Lung (tissue), 12 donors: Measurements from ENCODE around the gene SPAG4. TPM values are rescaled to one million over a fixed set of nuclear protein-coding genes. Genes with fewer than 3 reads are reported as not detected.

Experiments used
- ATAC-seq: fragments of 200-7000 bp; cut with Tn5 transposase; one replicate; pipeline ENCODE4 v1.9.1; 2020; ENCODE audit warnings: moderate number of reproducible peaks; ENCODE audit not compliant: insufficient read depth, low FRiP score
- DNase-seq, 3 donors: peaks; one replicate each; pipeline ENCODE4 v3.0.0-alpha.2; 2013 to 2017
- H3K27ac ChIP-seq, 2 donors: one replicate each; pipeline ENCODE4 v1.5.1; 2013; ENCODE audit warnings: mild to moderate bottlenecking in 2 of 2, moderate library complexity in 2 of 2, control low read depth in 1 of 2, inconsistent platforms in 1 of 2, low read depth in 1 of 2, low read length in 1 of 2
- H3K27me3 ChIP-seq, 3 donors: one replicate each; pipeline ENCODE4 v1.5.1; 2013; ENCODE audit warnings: low read length in 2 of 3; ENCODE audit not compliant: control insufficient read depth in 3 of 3, insufficient read depth in 3 of 3
- H3K36me3 ChIP-seq, 4 donors: one replicate each; pipeline ENCODE4 v1.5.1; 2013; ENCODE audit warnings: low read length in 4 of 4, mild to moderate bottlenecking in 1 of 4, moderate library complexity in 1 of 4; ENCODE audit not compliant: control insufficient read depth in 4 of 4, insufficient read depth in 4 of 4
- H3K4me1 ChIP-seq, 5 donors: one replicate each; pipeline ENCODE4 v1.5.1; 2013; ENCODE audit warnings: low read length in 5 of 5, mild to moderate bottlenecking in 2 of 5, moderate library complexity in 1 of 5; ENCODE audit not compliant: control insufficient read depth in 5 of 5, insufficient read depth in 5 of 5
- H3K4me3 ChIP-seq: one replicate; pipeline ENCODE4 v1.5.1; 2013; ENCODE audit warnings: mild to moderate bottlenecking, control low read depth, moderate library complexity
- H3K9ac ChIP-seq, 2 donors: one replicate each; pipeline ENCODE4 v1.5.1; 2013; ENCODE audit warnings: low read length in 2 of 2, control low read depth in 1 of 2; ENCODE audit not compliant: insufficient read depth in 1 of 2
- H3K9me3 ChIP-seq, 4 donors: one replicate each; pipeline ENCODE4 v1.5.1; 2013; ENCODE audit warnings: low read length in 3 of 4, mild to moderate bottlenecking in 1 of 4, moderate library complexity in 1 of 4; ENCODE audit not compliant: control insufficient read depth in 4 of 4, insufficient read depth in 3 of 4
- WGBS, 2 donors: extraction: QIAGEN DNeasy Blood & Tissue Kit; methylation state at CpG; one replicate each; pipeline ENCODE4 v1.1.7; 2013; 5-methylcytosine and 5-hydroxymethylcytosine counted together
- polyA plus RNA-seq, 2 donors: library from polyadenylated mRNA; stranded (reverse); fragments of 200-250 nt; gene quantifications; one replicate each; pipeline ENCODE4 v1.2.1, GENCODE V29; 2013
- total RNA-seq, 2 donors: library from RNA; depleted of rRNA in 1 of 2; stranded (reverse); fragments of >200 nt in 1 of 2; gene quantifications; one replicate each; pipeline ENCODE4 v1.2.1, GENCODE V29; 2014 to 2021
- TF ChIP-seq, protein P1 (sequence below): IDR thresholded peaks from 2 replicates; pipeline ENCODE4 v1.5.1; 2012; ENCODE audit warnings: mild to moderate bottlenecking; ENCODE audit errors: control extremely low read depth, extremely low read depth
- donor health status: control.
- donor health status: control.
- donor health status: Bipolar disorder and iron deficiency.
- donor health status: healthy.
- donor health status: DM: yes; HTN: yes; CAD: no.

Gene SPAG4
- total and polyA plus RNA-seq, 4 donors = 1.9 to 5.7 (median 3.7) TPM

DNA sequence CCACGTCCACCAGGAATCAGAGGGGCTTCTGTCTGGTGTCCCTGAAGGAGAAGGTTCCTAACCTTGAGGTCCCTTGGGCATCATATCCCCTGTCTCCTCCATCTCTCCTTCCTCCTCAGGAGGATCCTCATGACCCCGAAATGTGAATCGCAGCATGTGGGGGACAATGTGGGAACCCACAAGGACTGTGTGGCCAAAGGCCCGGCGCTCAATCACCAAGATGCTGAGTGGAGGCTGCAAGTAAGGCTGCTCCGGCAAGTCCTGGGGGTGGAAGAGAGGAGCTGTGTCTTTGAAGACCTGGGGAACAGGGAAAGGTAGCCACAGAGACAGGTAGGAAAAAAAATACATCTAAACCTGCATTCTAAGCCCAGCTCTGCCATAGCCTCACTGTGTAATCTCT is 36.4 kb upstream of the SPAG4 start:
- ATAC-seq = no peak
- TF ChIP-seq, protein P1, sequence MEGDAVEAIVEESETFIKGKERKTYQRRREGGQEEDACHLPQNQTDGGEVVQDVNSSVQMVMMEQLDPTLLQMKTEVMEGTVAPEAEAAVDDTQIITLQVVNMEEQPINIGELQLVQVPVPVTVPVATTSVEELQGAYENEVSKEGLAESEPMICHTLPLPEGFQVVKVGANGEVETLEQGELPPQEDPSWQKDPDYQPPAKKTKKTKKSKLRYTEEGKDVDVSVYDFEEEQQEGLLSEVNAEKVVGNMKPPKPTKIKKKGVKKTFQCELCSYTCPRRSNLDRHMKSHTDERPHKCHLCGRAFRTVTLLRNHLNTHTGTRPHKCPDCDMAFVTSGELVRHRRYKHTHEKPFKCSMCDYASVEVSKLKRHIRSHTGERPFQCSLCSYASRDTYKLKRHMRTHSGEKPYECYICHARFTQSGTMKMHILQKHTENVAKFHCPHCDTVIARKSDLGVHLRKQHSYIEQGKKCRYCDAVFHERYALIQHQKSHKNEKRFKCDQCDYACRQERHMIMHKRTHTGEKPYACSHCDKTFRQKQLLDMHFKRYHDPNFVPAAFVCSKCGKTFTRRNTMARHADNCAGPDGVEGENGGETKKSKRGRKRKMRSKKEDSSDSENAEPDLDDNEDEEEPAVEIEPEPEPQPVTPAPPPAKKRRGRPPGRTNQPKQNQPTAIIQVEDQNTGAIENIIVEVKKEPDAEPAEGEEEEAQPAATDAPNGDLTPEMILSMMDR = no peak
- 94 to 96% methylated on average over 6 of the region's 6 CpGs for WGBS, 2 donors
- no peak for DNase-seq
- H3K27me3 ChIP-seq = no peaks in the 10 kb centered on the region
- peaks cover 0 to 6% (median 0%) of the 10 kb centered on the region in 5 donors for H3K4me1 ChIP-seq
- no peak overlapping the region for H3K27ac ChIP-seq
- no peak overlapping the region for H3K9ac ChIP-seq
- H3K36me3 ChIP-seq = no peaks in the 10 kb centered on the region
- H3K9me3 ChIP-seq = peaks cover 0 to 8% (median 0%) of the 10 kb centered on the region in 4 donors
- no peak overlapping the region for H3K4me3 ChIP-seq

DNA sequence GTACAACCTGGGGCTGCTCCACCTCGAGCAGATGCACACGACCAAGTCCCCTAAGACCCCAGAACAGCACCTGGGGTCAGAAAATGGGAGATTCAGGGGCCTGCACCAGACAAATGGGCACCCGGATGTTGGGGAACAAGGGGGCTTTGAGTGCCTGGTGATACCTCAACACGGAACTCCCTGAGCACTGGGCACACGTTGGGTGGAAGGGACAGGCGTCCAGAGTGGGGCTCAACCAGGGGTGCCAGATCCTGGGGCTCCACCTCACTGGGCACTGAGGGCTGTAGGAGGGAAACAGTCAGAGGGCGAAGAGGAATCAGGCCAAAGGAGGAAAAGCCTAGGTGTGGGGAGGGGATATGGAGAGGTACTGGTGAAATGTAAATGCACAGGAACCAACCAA is 33.5 kb upstream of the SPAG4 start:
- no peaks in the 10 kb centered on the region for H3K36me3 ChIP-seq
- 91 to 94% methylated on average over 7 of the region's 7 CpGs for WGBS, 2 donors
- H3K9me3 ChIP-seq = peaks cover 0 to 8% (median 0%) of the 10 kb centered on the region in 4 donors
- no peak overlapping the region for H3K9ac ChIP-seq
- no peak for DNase-seq
- no peak overlapping the region for H3K4me3 ChIP-seq
- TF ChIP-seq, protein P1 = no peak
- no peak for ATAC-seq
- no peak overlapping the region for H3K27ac ChIP-seq
- H3K4me1 ChIP-seq = no peaks in the 10 kb centered on the region
- no peaks in the 10 kb centered on the region for H3K27me3 ChIP-seq

DNA sequence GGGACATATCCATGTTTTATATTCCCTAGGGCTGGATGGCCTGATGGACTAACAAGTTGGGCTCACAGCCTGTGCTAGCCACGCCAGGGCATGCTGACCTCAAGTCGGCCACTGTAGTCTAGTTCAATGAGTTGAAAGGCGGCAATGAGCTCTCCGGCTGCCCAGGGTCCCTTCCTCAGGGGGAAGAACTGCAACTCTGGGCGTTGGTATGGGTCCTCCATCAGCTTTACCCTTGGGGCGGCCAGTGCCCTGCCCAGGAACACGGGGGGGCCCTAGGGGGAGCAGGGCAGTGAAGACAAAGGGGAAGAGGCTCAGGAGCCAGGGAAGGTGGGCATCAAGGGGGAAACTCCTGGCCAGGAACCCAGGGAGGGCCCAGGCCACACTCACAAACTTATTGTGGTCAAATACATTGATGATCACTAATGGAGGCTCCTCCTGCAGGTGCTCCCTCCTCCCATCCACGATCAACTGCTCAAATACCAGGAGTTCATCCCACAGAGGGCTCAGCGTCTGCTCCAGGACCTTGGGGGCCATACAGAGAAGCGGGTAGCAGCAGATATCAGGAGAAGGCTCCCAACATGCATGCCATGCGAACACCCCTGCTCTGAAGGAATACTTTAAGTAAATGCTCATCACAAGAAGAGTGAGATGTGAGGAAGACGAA is 32.8 kb upstream of the SPAG4 start:
- 88 to 90% methylated on average over 12 of the region's 12 CpGs for WGBS, 2 donors
- Histone ChIP-seq H3K4me1 (no peaks in the 10 kb centered on the region), H3K36me3 (no peaks in the 10 kb centered on the region), H3K9me3 (peaks cover 0 to 8% (median 0%) of the 10 kb centered on the region in 4 donors), H3K9ac (no peak overlapping the region), H3K27me3 (no peaks in the 10 kb centered on the region), H3K27ac (no peak overlapping the region), H3K4me3 (no peak overlapping the region)
- ATAC-seq = no peak
- no peak for DNase-seq
- TF ChIP-seq, protein P1 = no peak
